Gastroesophageal sphincter (tissue), 3 donors: ENCODE data around the gene TMEM135.

ENCODE experiments used
- POLR2AphosphoS5 ChIP-seq: sonication (generic); formaldehyde crosslinking; IDR thresholded peaks from one replicate; pipeline ENCODE4 v1.6.1; 2017; ENCODE audit warnings: antibody characterized with exemption
- TF ChIP-seq, protein P1 (sequence below), 4 experiments: fragments of 200-600 bp in 2 of 4; fragments of 450-650 bp in 2 of 4; sonication (generic) in 1 of 4; IDR thresholded peaks; one replicate each; pipeline ENCODE4 v1.5.1; 2017 to 2019; ENCODE audit warnings: antibody characterized with exemption in 4 of 4, mild to moderate bottlenecking in 2 of 4, moderate library complexity in 2 of 4

DNA sequence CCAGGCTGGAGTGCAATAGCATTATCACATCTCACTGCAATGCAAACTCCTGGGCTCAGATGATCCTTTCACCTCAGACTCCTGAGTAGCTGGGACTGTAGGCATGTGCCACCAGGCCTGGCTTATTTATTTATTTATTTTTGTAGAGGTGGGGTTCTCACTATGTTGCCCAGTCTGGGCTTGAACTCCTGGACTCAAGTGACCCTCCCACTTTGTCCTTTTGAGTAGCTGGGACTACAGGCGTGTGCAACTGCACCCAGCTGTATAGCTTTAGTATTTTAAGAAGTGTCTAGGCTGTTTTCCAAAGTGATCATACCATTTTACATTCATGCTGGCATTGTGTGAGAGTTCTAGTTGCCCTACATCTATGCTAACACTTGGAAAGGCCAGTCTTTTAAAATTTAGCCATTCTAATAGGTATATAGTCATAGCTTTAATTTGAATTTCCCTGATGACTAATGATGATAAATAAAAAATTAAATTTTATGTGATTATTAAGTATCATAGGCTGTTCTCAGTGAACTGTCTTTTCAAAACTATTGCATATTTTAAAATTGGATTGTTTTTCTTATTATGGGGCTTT, 96.9 kb downstream of the TMEM135 start:
- TF ChIP-seq, protein P1, sequence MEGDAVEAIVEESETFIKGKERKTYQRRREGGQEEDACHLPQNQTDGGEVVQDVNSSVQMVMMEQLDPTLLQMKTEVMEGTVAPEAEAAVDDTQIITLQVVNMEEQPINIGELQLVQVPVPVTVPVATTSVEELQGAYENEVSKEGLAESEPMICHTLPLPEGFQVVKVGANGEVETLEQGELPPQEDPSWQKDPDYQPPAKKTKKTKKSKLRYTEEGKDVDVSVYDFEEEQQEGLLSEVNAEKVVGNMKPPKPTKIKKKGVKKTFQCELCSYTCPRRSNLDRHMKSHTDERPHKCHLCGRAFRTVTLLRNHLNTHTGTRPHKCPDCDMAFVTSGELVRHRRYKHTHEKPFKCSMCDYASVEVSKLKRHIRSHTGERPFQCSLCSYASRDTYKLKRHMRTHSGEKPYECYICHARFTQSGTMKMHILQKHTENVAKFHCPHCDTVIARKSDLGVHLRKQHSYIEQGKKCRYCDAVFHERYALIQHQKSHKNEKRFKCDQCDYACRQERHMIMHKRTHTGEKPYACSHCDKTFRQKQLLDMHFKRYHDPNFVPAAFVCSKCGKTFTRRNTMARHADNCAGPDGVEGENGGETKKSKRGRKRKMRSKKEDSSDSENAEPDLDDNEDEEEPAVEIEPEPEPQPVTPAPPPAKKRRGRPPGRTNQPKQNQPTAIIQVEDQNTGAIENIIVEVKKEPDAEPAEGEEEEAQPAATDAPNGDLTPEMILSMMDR (IDR thresholded peaks at IDR 0.05) = no peak
- TF ChIP-seq POLR2AphosphoS5 = no peak
